MM.1S (cell line): Measurements from ENCODE around the gene MED20.

Experiments used
- DNase-seq: peaks from one replicate; pipeline ENCODE4 v3.0.0-alpha.2; 2015
- H2AFZ ChIP-seq: fragments of 300-600 bp; sonication (generic); 2 replicates; pipeline ENCODE4 v1.6.0; 2016; ENCODE audit warnings: antibody characterized with exemption, low read length
- H3F3A ChIP-seq: fragments of 300-600 bp; sonication (generic); 2 replicates; pipeline ENCODE4 v1.6.1; 2016; ENCODE audit warnings: mild to moderate bottlenecking, antibody characterized with exemption, low read length, moderate library complexity, mixed read lengths; ENCODE audit not compliant: insufficient read depth
- H3K27ac ChIP-seq: fragments of 300-600 bp; sonication (generic); 2 replicates; pipeline ENCODE4 v1.5.1; 2016; ENCODE audit warnings: mild to moderate bottlenecking, low read length
- H3K27me3 ChIP-seq: fragments of 300-600 bp; sonication (generic); replicated peaks from 2 replicates; pipeline ENCODE4 v1.6.0; 2016; ENCODE audit warnings: low read length; ENCODE audit not compliant: insufficient read depth
- H3K36me3 ChIP-seq: fragments of 300-600 bp; sonication (generic); replicated peaks from 2 replicates; pipeline ENCODE4 v1.6.1; 2016; ENCODE audit warnings: mild to moderate bottlenecking, low read length, mixed read lengths; ENCODE audit not compliant: insufficient read depth
- H3K4me1 ChIP-seq: fragments of 300-600 bp; sonication (generic); 2 replicates; pipeline ENCODE4 v1.6.1; 2016; ENCODE audit warnings: low read length, mixed read lengths
- H3K4me2 ChIP-seq: fragments of 300-600 bp; sonication (generic); 2 replicates; pipeline ENCODE4 v1.6.0; 2016; ENCODE audit warnings: low read depth, low read length
- H3K4me3 ChIP-seq: fragments of 300-600 bp; sonication (generic); 2 replicates; pipeline ENCODE4 v1.5.1; 2016; ENCODE audit warnings: low read length, mixed read lengths
- H3K79me2 ChIP-seq: fragments of 300-600 bp; sonication (generic); 2 replicates; pipeline ENCODE4 v1.6.1; 2016; ENCODE audit warnings: mixed run types, low read length, mixed read lengths
- H3K9ac ChIP-seq: fragments of 300-600 bp; sonication (generic); 2 replicates; pipeline ENCODE4 v1.6.1; 2016; ENCODE audit warnings: low read length, mixed read lengths
- H3K9me2 ChIP-seq: fragments of 300-600 bp; sonication (generic); replicated peaks from 2 replicates; pipeline ENCODE4 v1.6.1; 2016; ENCODE audit warnings: mild to moderate bottlenecking, low read length, mixed read lengths; ENCODE audit not compliant: insufficient read depth
- H3K9me3 ChIP-seq: fragments of 300-600 bp; sonication (generic); replicated peaks from 2 replicates; pipeline ENCODE4 v1.6.1; 2016; ENCODE audit warnings: mild to moderate bottlenecking, low read length, mixed read lengths; ENCODE audit not compliant: insufficient read depth
- H4K20me1 ChIP-seq: fragments of 300-600 bp; sonication (generic); 2 replicates; pipeline ENCODE4 v1.6.1; 2016; ENCODE audit warnings: mild to moderate bottlenecking, low read length, moderate library complexity, mixed read lengths; ENCODE audit not compliant: insufficient read depth
- EZH2 ChIP-seq: fragments of 300-600 bp; sonication (generic); optimal IDR thresholded peaks from 2 replicates; pipeline ENCODE3; 2017; ENCODE audit warnings: low read depth, mild to moderate bottlenecking, antibody characterized with exemption, low read length, mixed read lengths
- EZH2phosphoT487 ChIP-seq: fragments of 300-600 bp; sonication (generic); IDR thresholded peaks from 2 replicates; pipeline ENCODE4 v1.6.1; 2018; ENCODE audit warnings: antibody characterized with exemption, low read length
- TF ChIP-seq, protein P1 (sequence below): fragments of 300-600 bp; sonication (generic); IDR thresholded peaks from 2 replicates; pipeline ENCODE4 v1.5.1; 2016; ENCODE audit warnings: antibody characterized with exemption, low read length, mixed read lengths

The MED20 gene

DNA sequence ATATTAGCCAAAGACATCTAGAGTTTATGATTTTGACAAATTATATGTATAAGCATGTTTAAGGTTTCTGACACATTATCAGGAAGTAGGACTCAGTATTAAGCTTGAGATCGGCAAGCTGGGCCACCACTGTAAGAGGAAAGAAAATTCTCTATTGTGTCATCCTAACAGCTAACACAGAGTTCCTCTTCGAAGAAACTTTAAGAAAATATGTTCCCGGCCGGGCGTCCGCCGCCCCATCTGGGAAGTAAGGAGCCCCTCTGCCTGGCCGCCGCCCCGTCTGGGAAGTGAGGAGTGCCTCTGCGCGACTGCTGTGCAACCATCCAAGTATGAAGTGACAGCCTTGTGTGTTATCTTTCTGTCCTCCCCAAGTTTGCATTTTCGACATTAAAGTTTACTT, 48.8 kb downstream of the MED20 start:
- H3K9me3 ChIP-seq = no peaks in the 10 kb centered on the region
- H3K27ac ChIP-seq = no peak overlapping the region
- no peaks in the 10 kb centered on the region; the same call in 1 of the 2 replicates for H3K36me3 ChIP-seq
- no peak overlapping the region for H3K4me3 ChIP-seq
- no peak overlapping the region for H2AFZ ChIP-seq
- no peak overlapping the region for H3K4me2 ChIP-seq
- no peak for DNase-seq
- TF ChIP-seq EZH2phosphoT487 = no peak
- no peak for TF ChIP-seq EZH2
- TF ChIP-seq, protein P1, sequence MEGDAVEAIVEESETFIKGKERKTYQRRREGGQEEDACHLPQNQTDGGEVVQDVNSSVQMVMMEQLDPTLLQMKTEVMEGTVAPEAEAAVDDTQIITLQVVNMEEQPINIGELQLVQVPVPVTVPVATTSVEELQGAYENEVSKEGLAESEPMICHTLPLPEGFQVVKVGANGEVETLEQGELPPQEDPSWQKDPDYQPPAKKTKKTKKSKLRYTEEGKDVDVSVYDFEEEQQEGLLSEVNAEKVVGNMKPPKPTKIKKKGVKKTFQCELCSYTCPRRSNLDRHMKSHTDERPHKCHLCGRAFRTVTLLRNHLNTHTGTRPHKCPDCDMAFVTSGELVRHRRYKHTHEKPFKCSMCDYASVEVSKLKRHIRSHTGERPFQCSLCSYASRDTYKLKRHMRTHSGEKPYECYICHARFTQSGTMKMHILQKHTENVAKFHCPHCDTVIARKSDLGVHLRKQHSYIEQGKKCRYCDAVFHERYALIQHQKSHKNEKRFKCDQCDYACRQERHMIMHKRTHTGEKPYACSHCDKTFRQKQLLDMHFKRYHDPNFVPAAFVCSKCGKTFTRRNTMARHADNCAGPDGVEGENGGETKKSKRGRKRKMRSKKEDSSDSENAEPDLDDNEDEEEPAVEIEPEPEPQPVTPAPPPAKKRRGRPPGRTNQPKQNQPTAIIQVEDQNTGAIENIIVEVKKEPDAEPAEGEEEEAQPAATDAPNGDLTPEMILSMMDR = no peak
- H3K4me1 ChIP-seq = peaks cover 15% of the 10 kb centered on the region
- no peaks in the 10 kb centered on the region for H3K9me2 ChIP-seq
- peaks cover 15% of the 10 kb centered on the region for H3F3A ChIP-seq
- no peaks in the 10 kb centered on the region for H3K27me3 ChIP-seq
- no peak overlapping the region for H3K9ac ChIP-seq
- H4K20me1 ChIP-seq = no peaks in the 10 kb centered on the region
- H3K79me2 ChIP-seq = 0 out of 2 replicates have a peak, but pooled peaks cover 4% of the 10 kb centered on the region

DNA sequence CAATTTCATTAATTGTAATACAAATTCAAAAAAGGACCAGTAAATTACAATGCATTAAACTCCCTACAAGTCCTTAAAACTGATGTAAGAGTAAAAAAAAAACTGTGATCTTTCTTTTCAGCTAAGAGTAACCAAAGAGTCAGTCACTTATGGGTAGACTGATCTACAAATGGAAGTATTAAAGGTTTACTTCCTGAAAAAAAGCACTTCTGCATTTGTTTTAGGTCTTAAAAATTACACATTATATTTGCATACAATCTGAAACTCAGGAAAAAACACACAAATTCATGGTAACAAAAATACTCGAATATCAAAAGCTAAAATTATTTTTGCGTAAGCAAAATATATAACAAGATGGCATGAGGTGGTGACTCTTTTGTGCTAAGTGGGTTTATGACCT, 49.2 kb downstream of the MED20 start:
- Histone ChIP-seq H3K4me1 (peaks cover 15% of the 10 kb centered on the region), H2AFZ (no peak overlapping the region), H3K9ac (no peak overlapping the region), H3K27me3 (no peaks in the 10 kb centered on the region), H3K4me2 (no peak overlapping the region), H3K27ac (no peak overlapping the region), H4K20me1 (no peaks in the 10 kb centered on the region), H3K9me3 (no peaks in the 10 kb centered on the region), H3K79me2 (0 out of 2 replicates have a peak, but pooled peaks cover 4% of the 10 kb centered on the region), H3K36me3 (no peaks in the 10 kb centered on the region; the same call in 1 of the 2 replicates), H3F3A (peaks cover 15% of the 10 kb centered on the region), H3K4me3 (no peak overlapping the region), H3K9me2 (no peaks in the 10 kb centered on the region)
- no peak for DNase-seq
- TF ChIP-seq EZH2 (no peak), EZH2phosphoT487 (no peak)
- TF ChIP-seq, protein P1 = no peak

DNA sequence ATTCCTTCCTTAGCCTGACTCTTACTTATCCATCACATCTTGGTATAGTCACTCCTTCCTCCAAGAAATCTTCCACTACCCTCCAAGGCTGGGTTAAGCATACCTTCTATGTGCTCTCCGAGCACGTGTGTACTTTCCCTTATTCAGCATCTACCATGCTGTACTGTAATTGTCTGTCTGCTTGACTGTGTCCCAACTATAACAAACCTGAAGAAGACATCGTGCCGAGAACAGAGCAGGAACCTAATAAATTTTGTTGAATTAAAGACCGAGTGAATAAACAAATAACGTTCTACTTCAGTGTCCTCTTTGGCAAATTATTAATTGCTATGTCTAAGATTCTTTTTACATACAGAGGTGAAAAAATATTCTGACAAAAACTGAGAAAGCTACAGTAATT, 61.6 kb downstream of the MED20 start:
- H2AFZ ChIP-seq = no peak overlapping the region
- no peak overlapping the region for H3K4me3 ChIP-seq
- TF ChIP-seq, protein P1 = no peak
- TF ChIP-seq EZH2 = no peak
- TF ChIP-seq EZH2phosphoT487 = no peak
- no peaks in the 10 kb centered on the region for H3K9me2 ChIP-seq
- DNase-seq = no peak
- H3K9me3 ChIP-seq = no peaks in the 10 kb centered on the region
- peaks cover 3% of the 10 kb centered on the region; the same call in 1 of the 2 replicates for H3K79me2 ChIP-seq
- H3F3A ChIP-seq = peaks cover 9% of the 10 kb centered on the region
- peaks cover 23% of the 10 kb centered on the region for H3K4me1 ChIP-seq
- H3K27ac ChIP-seq = no peak overlapping the region
- H4K20me1 ChIP-seq = no peaks in the 10 kb centered on the region
- no peak overlapping the region for H3K4me2 ChIP-seq
- H3K9ac ChIP-seq = no peak overlapping the region
- H3K36me3 ChIP-seq = no peaks in the 10 kb centered on the region
- no peaks in the 10 kb centered on the region for H3K27me3 ChIP-seq
